ENCODE data around the gene RNU6-1.

Gene RNU6-1

DNA sequence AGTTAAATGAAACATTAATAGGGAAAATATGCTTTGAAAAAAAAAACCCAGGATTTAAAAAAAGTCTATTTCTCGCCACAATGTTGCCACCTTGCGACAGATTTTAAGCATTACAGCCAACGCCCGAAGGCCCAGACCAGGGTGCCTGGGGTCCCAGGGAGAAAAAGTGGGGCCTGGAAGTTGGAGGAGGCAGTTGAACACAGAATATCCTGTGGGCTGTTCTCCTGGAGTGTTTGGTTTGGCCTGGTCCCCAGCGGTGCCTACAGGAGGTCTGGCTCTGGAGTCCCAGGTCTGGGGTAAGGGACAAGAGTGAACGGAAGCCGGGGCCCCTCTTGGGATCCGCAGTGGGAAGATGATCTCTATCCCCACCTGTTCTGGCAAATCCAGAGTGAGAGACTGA lies 3.4 kb downstream of the RNU6-1 start:
- H3K4me3 ChIP-seq (ENCODE audit: low read depth, low read length, poor library complexity, severe bottlenecking) = peak overlapping the region; percentile 57
- no peaks in the 10 kb centered on the region for H3K9me2 ChIP-seq (ENCODE audit: low read depth, low read length)
- H3K36me3 ChIP-seq (ENCODE audit: insufficient read depth, low read length) = no peaks in the 10 kb centered on the region
- H3F3A ChIP-seq (ENCODE audit: insufficient read depth, low read length) = no peaks in the 10 kb centered on the region
- H3K9me3 ChIP-seq (ENCODE audit: low read length) = no peaks in the 10 kb centered on the region
- TF ChIP-seq, protein P1, sequence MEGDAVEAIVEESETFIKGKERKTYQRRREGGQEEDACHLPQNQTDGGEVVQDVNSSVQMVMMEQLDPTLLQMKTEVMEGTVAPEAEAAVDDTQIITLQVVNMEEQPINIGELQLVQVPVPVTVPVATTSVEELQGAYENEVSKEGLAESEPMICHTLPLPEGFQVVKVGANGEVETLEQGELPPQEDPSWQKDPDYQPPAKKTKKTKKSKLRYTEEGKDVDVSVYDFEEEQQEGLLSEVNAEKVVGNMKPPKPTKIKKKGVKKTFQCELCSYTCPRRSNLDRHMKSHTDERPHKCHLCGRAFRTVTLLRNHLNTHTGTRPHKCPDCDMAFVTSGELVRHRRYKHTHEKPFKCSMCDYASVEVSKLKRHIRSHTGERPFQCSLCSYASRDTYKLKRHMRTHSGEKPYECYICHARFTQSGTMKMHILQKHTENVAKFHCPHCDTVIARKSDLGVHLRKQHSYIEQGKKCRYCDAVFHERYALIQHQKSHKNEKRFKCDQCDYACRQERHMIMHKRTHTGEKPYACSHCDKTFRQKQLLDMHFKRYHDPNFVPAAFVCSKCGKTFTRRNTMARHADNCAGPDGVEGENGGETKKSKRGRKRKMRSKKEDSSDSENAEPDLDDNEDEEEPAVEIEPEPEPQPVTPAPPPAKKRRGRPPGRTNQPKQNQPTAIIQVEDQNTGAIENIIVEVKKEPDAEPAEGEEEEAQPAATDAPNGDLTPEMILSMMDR (IDR thresholded peaks at IDR 0.05; ENCODE audit: low read length) = peak; percentile 84
- no peak for TF ChIP-seq EZH2 (IDR thresholded peaks at IDR 0.05; ENCODE audit: borderline replicate concordance, low read length)
- no peaks in the 10 kb centered on the region for H4K20me1 ChIP-seq (ENCODE audit: insufficient read depth, low read length)
- peak overlapping the region; percentile 71 for H3K9ac ChIP-seq (ENCODE audit: low read length)
- H3K27ac ChIP-seq (ENCODE audit: low read depth, low read length, poor library complexity, severe bottlenecking) = peak overlapping the region; percentile 87
- peaks cover 87% of the 10 kb centered on the region for H3K4me1 ChIP-seq (ENCODE audit: insufficient read depth, low read length, severe bottlenecking)
- H3K27me3 ChIP-seq (ENCODE audit: insufficient read depth, low read length) = no peaks in the 10 kb centered on the region
- H3K4me2 ChIP-seq (ENCODE audit: low read length) = peak overlapping the region; percentile 86
- H3K79me2 ChIP-seq (ENCODE audit: insufficient read depth, low read length) = no peaks in the 10 kb centered on the region
- no peak overlapping the region; the same call in 1 of the 2 replicates for H2AFZ ChIP-seq (ENCODE audit: low read length)

GRCh38 chr15:67836134-67836455 lies 3.8 kb downstream of the RNU6-1 start:
- Histone ChIP-seq H3F3A (ENCODE audit: insufficient read depth, low read length) (no peaks in the 10 kb centered on the region), H4K20me1 (ENCODE audit: insufficient read depth, low read length) (no peaks in the 10 kb centered on the region), H3K27ac (ENCODE audit: low read depth, low read length, poor library complexity, severe bottlenecking) (peak overlapping the region; percentile 87), H3K4me3 (ENCODE audit: low read depth, low read length, poor library complexity, severe bottlenecking) (peak overlapping the region; percentile 57), H3K9me2 (ENCODE audit: low read depth, low read length) (no peaks in the 10 kb centered on the region), H2AFZ (ENCODE audit: low read length) (peak overlapping the region; percentile 54), H3K27me3 (ENCODE audit: insufficient read depth, low read length) (no peaks in the 10 kb centered on the region), H3K4me1 (ENCODE audit: insufficient read depth, low read length, severe bottlenecking) (peaks cover 83% of the 10 kb centered on the region), H3K79me2 (ENCODE audit: insufficient read depth, low read length) (no peaks in the 10 kb centered on the region), H3K36me3 (ENCODE audit: insufficient read depth, low read length) (peaks cover under 1% of the 10 kb centered on the region; the same call in 1 of the 2 replicates), H3K9me3 (ENCODE audit: low read length) (no peaks in the 10 kb centered on the region), H3K4me2 (ENCODE audit: low read length) (peak overlapping the region; percentile 86), H3K9ac (ENCODE audit: low read length) (peak overlapping the region; percentile 71)
- TF ChIP-seq, protein P1 (IDR thresholded peaks at IDR 0.05; ENCODE audit: low read length) = no peak

- Histone ChIP-seq H3K4me2 (ENCODE audit: low read length) (peak overlapping the region; percentile 86), H3K9me2 (ENCODE audit: low read depth, low read length) (no peaks in the 10 kb centered on the region), H3K27me3 (ENCODE audit: insufficient read depth, low read length) (no peaks in the 10 kb centered on the region), H3K9me3 (ENCODE audit: low read length) (no peaks in the 10 kb centered on the region), H4K20me1 (ENCODE audit: insufficient read depth, low read length) (no peaks in the 10 kb centered on the region), H3K36me3 (ENCODE audit: insufficient read depth, low read length) (peaks cover 6% of the 10 kb centered on the region), H3K79me2 (ENCODE audit: insufficient read depth, low read length) (no peaks in the 10 kb centered on the region), H3K27ac (ENCODE audit: low read depth, low read length, poor library complexity, severe bottlenecking) (peak overlapping the region; percentile 87), H3K9ac (ENCODE audit: low read length) (peak overlapping the region; percentile 71), H3K4me3 (ENCODE audit: low read depth, low read length, poor library complexity, severe bottlenecking) (peak overlapping the region; percentile 57), H3F3A (ENCODE audit: insufficient read depth, low read length) (no peaks in the 10 kb centered on the region), H2AFZ (ENCODE audit: low read length) (peak overlapping the region; percentile 54), H3K4me1 (ENCODE audit: insufficient read depth, low read length, severe bottlenecking) (peaks cover 77% of the 10 kb centered on the region)
- TF ChIP-seq EZH2 (IDR thresholded peaks at IDR 0.05; ENCODE audit: borderline replicate concordance, low read length) = no peak
- TF ChIP-seq, protein P1 (IDR thresholded peaks at IDR 0.05; ENCODE audit: low read length) = no peak
Observed at GRCh38 chr15:67835297-67836133, 4.3 kb downstream of the RNU6-1 start.

All from OCI-LY1 (cell line).